ENCODE data around the gene COPS9. TPM values are rescaled to one million over a fixed set of nuclear protein-coding genes. Genes with fewer than 3 reads are reported as not detected.

Gene COPS9
- total RNA-seq, 6 donors from 2014 or later, result 97.2 to 141 (median 129) TPM

DNA sequence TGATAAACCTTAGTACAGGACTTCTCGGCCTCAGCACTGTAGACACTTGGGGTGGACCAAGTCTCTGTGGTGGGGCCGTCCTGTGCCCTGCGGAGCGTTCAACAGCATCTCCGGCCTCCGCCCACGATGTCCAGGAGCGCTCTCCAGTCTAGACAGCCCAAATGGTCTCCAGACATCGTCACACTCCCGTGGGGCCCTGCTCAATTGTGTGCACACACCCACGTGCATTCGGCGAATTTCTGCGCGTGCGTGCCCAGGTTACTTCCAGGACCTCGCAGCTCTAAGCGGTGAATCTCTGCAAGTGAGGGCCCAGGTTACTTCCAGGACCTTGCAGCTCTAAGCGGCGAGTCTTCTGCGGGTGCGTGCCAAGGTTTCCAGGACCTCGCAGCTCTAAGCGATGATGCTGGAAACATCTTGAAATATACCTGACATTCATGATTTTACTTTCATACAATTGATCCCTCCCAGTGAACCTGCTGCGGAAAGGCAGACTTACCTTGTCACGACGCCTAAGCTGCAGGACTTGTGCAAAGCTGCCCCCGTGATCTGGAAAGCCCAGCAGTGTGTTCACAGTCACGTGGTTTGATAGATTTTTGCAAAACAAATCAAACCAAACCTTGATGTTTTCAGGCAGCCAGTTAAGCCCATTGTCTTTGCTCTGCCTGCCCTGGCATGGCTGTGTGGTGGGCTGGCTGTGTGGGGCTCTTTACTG, 20.5 kb upstream of the COPS9 start:
- H3K9me3 ChIP-seq, result no peaks in the 10 kb centered on the region
- TF ChIP-seq POLR2AphosphoS5 (IDR thresholded peaks at IDR 0.05) (no peak), CTCF (IDR thresholded peaks at IDR 0.05) (no peak), EP300 (IDR thresholded peaks at IDR 0.05) (no peak), POLR2A (IDR thresholded peaks at IDR 0.05) (no peak)
- H3K36me3 ChIP-seq, result no peaks in the 10 kb centered on the region
- ATAC-seq (ENCODE audit: low FRiP score in 2 of 2) (no peak), DNase-seq (no peak)
- H3K4me3 ChIP-seq, result no peak overlapping the region
- H3K27me3 ChIP-seq, result no peaks in the 10 kb centered on the region
- no peak overlapping the region for H3K27ac ChIP-seq
- no peaks in the 10 kb centered on the region for H3K4me1 ChIP-seq
- WGBS, 2 donors, result 82 to 87% methylated on average over 27 to 29 of the region's 29 CpGs

GRCh38 chr2:240155745-240156390, 19.8 kb upstream of the COPS9 start:
- H3K36me3 ChIP-seq, result no peaks in the 10 kb centered on the region
- no peaks in the 10 kb centered on the region for H3K4me1 ChIP-seq
- TF ChIP-seq CTCF (IDR thresholded peaks at IDR 0.05) (no peak), EP300 (IDR thresholded peaks at IDR 0.05) (no peak), POLR2A (IDR thresholded peaks at IDR 0.05) (no peak), POLR2AphosphoS5 (IDR thresholded peaks at IDR 0.05) (no peak)
- H3K27me3 ChIP-seq, result no peaks in the 10 kb centered on the region
- H3K9me3 ChIP-seq, result no peaks in the 10 kb centered on the region
- WGBS, 2 donors, result 69 to 82% methylated on average over 13 of the region's 13 CpGs
- DNase-seq, result no peak
- no peak for ATAC-seq (ENCODE audit: low FRiP score in 2 of 2)
- no peak overlapping the region for H3K4me3 ChIP-seq
- H3K27ac ChIP-seq, result no peak overlapping the region

- DNase-seq (no peak), ATAC-seq (ENCODE audit: low FRiP score in 2 of 2) (no peak)
- Histone ChIP-seq H3K9me3 (no peaks in the 10 kb centered on the region), H3K4me1 (no peaks in the 10 kb centered on the region), H3K4me3 (no peak overlapping the region), H3K36me3 (no peaks in the 10 kb centered on the region), H3K27me3 (no peaks in the 10 kb centered on the region), H3K27ac (no peak overlapping the region)
- no peak for TF ChIP-seq POLR2AphosphoS5 (IDR thresholded peaks at IDR 0.05)
- TF ChIP-seq EP300 (IDR thresholded peaks at IDR 0.05), result no peak
- no peak for TF ChIP-seq POLR2A (IDR thresholded peaks at IDR 0.05)
- no peak for TF ChIP-seq CTCF (IDR thresholded peaks at IDR 0.05)
- 71 to 84% methylated on average over 16 to 17 of the region's 17 CpGs for WGBS, 2 donors
Observed at GRCh38 chr2:240155048-240155744, 19.1 kb upstream of the COPS9 start.

DNA sequence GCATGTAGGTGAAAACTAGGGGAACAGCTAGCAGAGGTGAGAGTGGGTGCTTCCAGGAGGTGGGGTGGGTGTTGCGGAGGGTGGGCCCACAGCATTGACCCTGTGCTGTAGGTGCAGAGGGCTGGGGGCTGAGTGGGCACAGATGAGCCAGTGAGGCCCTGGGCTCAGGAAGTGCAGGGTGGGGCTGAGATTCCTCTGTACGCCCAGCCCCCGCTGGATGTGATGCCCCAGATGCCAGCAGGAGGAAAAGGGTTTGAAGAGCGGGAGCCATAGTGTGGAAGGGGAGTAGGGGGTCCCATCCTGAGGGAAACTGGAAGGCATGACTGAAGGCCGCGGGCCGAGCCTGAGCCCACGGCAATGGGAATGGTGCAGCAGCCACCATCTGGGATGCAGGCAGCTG, 18.5 kb upstream of the COPS9 start:
- WGBS, 2 donors, result 79 to 89% methylated on average over 8 of the region's 8 CpGs
- DNase-seq (no peak), ATAC-seq (ENCODE audit: low FRiP score in 2 of 2) (no peak)
- Histone ChIP-seq H3K4me3 (no peak overlapping the region), H3K36me3 (no peaks in the 10 kb centered on the region), H3K27ac (no peak overlapping the region), H3K4me1 (no peaks in the 10 kb centered on the region), H3K9me3 (no peaks in the 10 kb centered on the region), H3K27me3 (no peaks in the 10 kb centered on the region)
- TF ChIP-seq EP300 (IDR thresholded peaks at IDR 0.05), result no peak

DNA sequence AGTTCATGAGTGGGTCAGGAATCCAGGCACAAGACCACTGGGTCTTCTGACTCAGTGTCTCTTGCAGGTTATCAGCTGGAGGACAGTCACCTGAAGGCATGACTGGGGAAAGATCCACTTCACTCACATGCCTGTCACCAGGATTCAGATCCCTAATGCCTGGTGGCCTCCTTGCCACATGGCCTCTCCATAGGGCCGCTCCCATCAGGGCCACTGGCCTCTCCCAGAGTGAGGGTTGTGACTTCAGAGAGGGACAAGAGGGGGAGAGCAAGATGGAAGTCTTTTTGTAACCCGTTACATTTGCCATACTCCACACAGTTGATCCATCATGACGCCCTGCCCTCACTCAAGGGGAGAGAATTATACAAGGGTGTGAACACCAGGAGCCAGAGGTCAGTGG, 17.3 kb upstream of the COPS9 start:
- H3K9me3 ChIP-seq, result no peaks in the 10 kb centered on the region
- no peaks in the 10 kb centered on the region for H3K36me3 ChIP-seq
- ATAC-seq (ENCODE audit: low FRiP score in 2 of 2) (no peak), DNase-seq (no peak)
- no peaks in the 10 kb centered on the region for H3K27me3 ChIP-seq
- H3K4me1 ChIP-seq, result no peaks in the 10 kb centered on the region
- no peak overlapping the region for H3K27ac ChIP-seq
- TF ChIP-seq POLR2A (IDR thresholded peaks at IDR 0.05), result no peak
- no peak for TF ChIP-seq POLR2AphosphoS5 (IDR thresholded peaks at IDR 0.05)
- no peak for TF ChIP-seq EP300 (IDR thresholded peaks at IDR 0.05)
- TF ChIP-seq CTCF (IDR thresholded peaks at IDR 0.05), result no peak
- no peak overlapping the region for H3K4me3 ChIP-seq
- 69 to 84% methylated on average over 2 to 3 of the region's 3 CpGs for WGBS, 2 donors
